ENCODE measurements around the gene THSD4. TPM values are rescaled to one million over a fixed set of nuclear protein-coding genes. Genes with fewer than 3 reads are reported as not detected.

The THSD4 gene
- total RNA-seq, 4 donors from 2014 or later = 39.4 to 232 (median 127) TPM

GRCh38 chr15:71295603-71296314 is 180.5 kb downstream of the THSD4 start:
- Histone ChIP-seq H3K4me3 (no peak overlapping the region), H3K9me3 (no peaks in the 10 kb centered on the region), H3K4me1 (peaks cover 5 to 28% (median 15%) of the 10 kb centered on the region in 3 donors), H3K36me3 (no peaks in the 10 kb centered on the region), H3K27me3 (no peaks in the 10 kb centered on the region), H3K27ac (peak overlapping the region; percentile 57 to 79 (median 70))
- intact Hi-C loops (cut with DNase I) = no loop called here
- DNase-seq = no peak
- TF ChIP-seq, protein P1, sequence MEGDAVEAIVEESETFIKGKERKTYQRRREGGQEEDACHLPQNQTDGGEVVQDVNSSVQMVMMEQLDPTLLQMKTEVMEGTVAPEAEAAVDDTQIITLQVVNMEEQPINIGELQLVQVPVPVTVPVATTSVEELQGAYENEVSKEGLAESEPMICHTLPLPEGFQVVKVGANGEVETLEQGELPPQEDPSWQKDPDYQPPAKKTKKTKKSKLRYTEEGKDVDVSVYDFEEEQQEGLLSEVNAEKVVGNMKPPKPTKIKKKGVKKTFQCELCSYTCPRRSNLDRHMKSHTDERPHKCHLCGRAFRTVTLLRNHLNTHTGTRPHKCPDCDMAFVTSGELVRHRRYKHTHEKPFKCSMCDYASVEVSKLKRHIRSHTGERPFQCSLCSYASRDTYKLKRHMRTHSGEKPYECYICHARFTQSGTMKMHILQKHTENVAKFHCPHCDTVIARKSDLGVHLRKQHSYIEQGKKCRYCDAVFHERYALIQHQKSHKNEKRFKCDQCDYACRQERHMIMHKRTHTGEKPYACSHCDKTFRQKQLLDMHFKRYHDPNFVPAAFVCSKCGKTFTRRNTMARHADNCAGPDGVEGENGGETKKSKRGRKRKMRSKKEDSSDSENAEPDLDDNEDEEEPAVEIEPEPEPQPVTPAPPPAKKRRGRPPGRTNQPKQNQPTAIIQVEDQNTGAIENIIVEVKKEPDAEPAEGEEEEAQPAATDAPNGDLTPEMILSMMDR (IDR thresholded peaks at IDR 0.05) = no peak
- TF ChIP-seq POLR2A (IDR thresholded peaks at IDR 0.05) = no peak
- WGBS, 2 donors = 24 to 25% methylated on average over 3 of the region's 3 CpGs

DNA sequence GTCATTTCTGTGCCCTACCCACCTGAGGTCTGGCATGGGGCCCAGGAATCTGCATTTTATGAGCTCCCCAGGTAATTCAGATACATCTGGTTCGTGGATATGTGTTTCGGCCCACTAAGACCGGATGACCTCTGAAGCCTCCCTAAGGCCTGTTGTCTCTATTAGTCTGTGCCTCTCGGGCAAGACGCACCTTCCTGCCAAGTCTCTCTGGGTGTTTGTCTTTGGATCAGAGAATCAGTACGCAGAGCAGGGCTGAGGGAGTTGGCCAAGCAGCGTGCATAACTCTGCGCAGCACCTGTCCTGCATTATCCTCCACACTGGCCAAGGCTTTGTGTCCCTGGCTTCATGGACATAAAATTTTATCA is 181.0 kb downstream of the THSD4 start:
- 53 to 58% methylated on average over 8 of the region's 8 CpGs for WGBS, 2 donors
- Histone ChIP-seq H3K36me3 (no peaks in the 10 kb centered on the region), H3K27ac (peak overlapping the region; percentile 57 to 79 (median 70)), H3K4me1 (peaks cover 5 to 28% (median 15%) of the 10 kb centered on the region in 3 donors), H3K9me3 (no peaks in the 10 kb centered on the region), H3K27me3 (no peaks in the 10 kb centered on the region), H3K4me3 (no peak overlapping the region)
- DNase-seq = no peak
- intact Hi-C loops (cut with DNase I) = no loop called here
- no peak for TF ChIP-seq POLR2A (IDR thresholded peaks at IDR 0.05)
- TF ChIP-seq, protein P1 (IDR thresholded peaks at IDR 0.05) = no peak

DNA sequence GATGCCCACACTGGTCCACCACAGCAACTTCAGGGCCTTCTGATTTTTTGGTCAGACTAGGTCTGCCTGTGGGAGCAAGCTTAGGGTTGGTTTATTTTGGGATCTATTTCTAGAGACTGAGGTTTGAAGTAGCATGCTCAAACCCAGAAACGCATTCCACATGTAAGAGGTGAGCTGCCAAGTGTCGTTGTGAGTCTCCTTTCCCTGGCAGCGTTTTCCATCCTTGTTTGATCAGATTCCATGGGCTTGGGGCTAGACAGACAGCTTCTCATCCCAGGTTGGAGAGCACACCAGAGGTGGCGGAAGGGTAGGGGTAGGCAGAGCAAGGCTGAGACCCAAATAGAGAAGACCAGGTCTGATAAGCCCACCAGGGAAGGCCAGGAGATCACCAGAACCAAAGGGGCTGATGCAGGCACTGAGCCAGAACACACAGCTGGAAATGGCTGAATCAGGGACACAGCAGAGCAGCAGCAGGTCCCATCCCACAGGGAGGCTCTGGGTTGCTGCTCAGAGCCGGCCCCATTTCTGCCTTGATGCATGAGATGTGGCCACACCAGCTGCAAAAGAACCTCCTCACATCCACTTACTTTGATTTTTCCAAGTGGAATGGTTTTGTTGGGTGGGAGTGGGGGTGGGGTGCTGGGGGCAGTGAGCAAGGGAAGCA is 186.8 kb downstream of the THSD4 start:
- Histone ChIP-seq H3K4me1 (peaks cover 0 to 24% (median 0%) of the 10 kb centered on the region in 3 donors), H3K9me3 (no peaks in the 10 kb centered on the region), H3K27me3 (no peaks in the 10 kb centered on the region), H3K36me3 (no peaks in the 10 kb centered on the region), H3K27ac (no peak overlapping the region), H3K4me3 (no peak overlapping the region)
- no peak for DNase-seq
- 5 to 24% methylated on average over 3 of the region's 5 CpGs for WGBS, 2 donors
- intact Hi-C loops (cut with DNase I) = no loop called here
- no peak for TF ChIP-seq POLR2A (IDR thresholded peaks at IDR 0.05)
- TF ChIP-seq, protein P1 (IDR thresholded peaks at IDR 0.05) = no peak

- WGBS, 2 donors = 80 to 96% methylated on average over 1 to 3 of the region's 6 CpGs
- H3K27ac ChIP-seq = peak overlapping the region in 2 of 4 donors; percentile 26 to 46
- peaks cover 0 to 24% (median 0%) of the 10 kb centered on the region in 3 donors for H3K4me1 ChIP-seq
- TF ChIP-seq, protein P1 (IDR thresholded peaks at IDR 0.05) = no peak
- no peak for TF ChIP-seq POLR2A (IDR thresholded peaks at IDR 0.05)
- H3K9me3 ChIP-seq = no peaks in the 10 kb centered on the region
- intact Hi-C loops (cut with DNase I) = no loop called here
- no peaks in the 10 kb centered on the region for H3K36me3 ChIP-seq
- no peak for DNase-seq
- H3K4me3 ChIP-seq = no peak overlapping the region
- no peaks in the 10 kb centered on the region for H3K27me3 ChIP-seq
These were observed 187.7 kb downstream of the THSD4 start for GRCh38 chr15:71302861-71303410.

- Histone ChIP-seq H3K27me3 (no peaks in the 10 kb centered on the region), H3K4me3 (no peak overlapping the region), H3K36me3 (no peaks in the 10 kb centered on the region), H3K27ac (peak overlapping the region in 1 of 4 donors; percentile 26), H3K4me1 (peaks cover 0 to 24% (median 0%) of the 10 kb centered on the region in 3 donors), H3K9me3 (no peaks in the 10 kb centered on the region)
- DNase-seq = no peak
- WGBS, 2 donors = 90% methylated on average over 2 of the region's 2 CpGs; no CpG with 5 or more reads in 1 of the 2 donors
- intact Hi-C loops (cut with DNase I) = no loop called here
- no peak for TF ChIP-seq POLR2A (IDR thresholded peaks at IDR 0.05)
- TF ChIP-seq, protein P1 (IDR thresholded peaks at IDR 0.05) = no peak
These were observed 188.7 kb downstream of the THSD4 start for GRCh38 chr15:71303977-71304376.
